ENCODE measurements around the gene LAMA3. TPM values are rescaled to one million over a fixed set of nuclear protein-coding genes. Genes with fewer than 3 reads are reported as not detected.

Gene LAMA3
- total and polyA plus RNA-seq, 4 donors = 0.26 to 3.9 (median 0.37) TPM

- no peak overlapping the region for H3K9ac ChIP-seq (ENCODE audit: low read depth in 1 of 2, low read length in 2 of 2)
- TF ChIP-seq FOXA2 (IDR thresholded peaks at IDR 0.05) = no peak
- TF ChIP-seq RXRA (IDR thresholded peaks at IDR 0.05) = no peak
- TF ChIP-seq FOXA1 (IDR thresholded peaks at IDR 0.05) = no peak
- no peak for TF ChIP-seq YY1 (IDR thresholded peaks at IDR 0.05)
- no peak for TF ChIP-seq EGR1 (IDR thresholded peaks at IDR 0.05; ENCODE audit: low read depth in 2 of 2)
- no peak for TF ChIP-seq JUND (IDR thresholded peaks at IDR 0.05)
- no peak for TF ChIP-seq REST (IDR thresholded peaks at IDR 0.05)
- TF ChIP-seq HNF4G (IDR thresholded peaks at IDR 0.05) = no peak
- no peak for TF ChIP-seq HNF4A (conservative IDR thresholded peaks at IDR 0.05)
- no peak for TF ChIP-seq ATF3 (IDR thresholded peaks at IDR 0.05)
- TF ChIP-seq MAX (IDR thresholded peaks at IDR 0.05) = no peak
- 63% methylated on average over 3 of the region's 3 CpGs for WGBS
- H3K9me3 ChIP-seq (ENCODE audit: control insufficient read depth in 4 of 4, low read length in 3 of 4) = no peaks in the 10 kb centered on the region
- H3K27me3 ChIP-seq (ENCODE audit: control insufficient read depth in 4 of 4, insufficient read depth in 4 of 4, low read length in 3 of 4) = no peaks in the 10 kb centered on the region
- no peak for DNase-seq (ENCODE audit: low spot score)
- H3K27ac ChIP-seq (ENCODE audit: low read depth in 1 of 2, low read length in 2 of 2) = no peak overlapping the region
- no peaks in the 10 kb centered on the region for H3K36me3 ChIP-seq (ENCODE audit: control insufficient read depth in 4 of 4, insufficient read depth in 3 of 4, low read depth in 1 of 4, low read length in 3 of 4)
- no peaks in the 10 kb centered on the region for H3K4me1 ChIP-seq (ENCODE audit: control insufficient read depth in 4 of 4, insufficient read depth in 4 of 4, low read length in 3 of 4)
- H3K4me3 ChIP-seq (ENCODE audit: low read depth in 1 of 3, low read length in 3 of 3) = no peak overlapping the region
Observed at GRCh38 chr18:23809415-23809814, 120.2 kb downstream of the LAMA3 start.

- 85% methylated on average over 3 of the region's 3 CpGs for WGBS
- H3K9me3 ChIP-seq (ENCODE audit: control insufficient read depth in 4 of 4, low read length in 3 of 4) = no peaks in the 10 kb centered on the region
Observed at GRCh38 chr18:23810396-23810795, 121.1 kb downstream of the LAMA3 start.

More at GRCh38 chr18:23810396-23810795, 121.1 kb downstream of the LAMA3 start:
- no peak for DNase-seq (ENCODE audit: low spot score)
- no peaks in the 10 kb centered on the region for H3K4me1 ChIP-seq (ENCODE audit: control insufficient read depth in 4 of 4, insufficient read depth in 4 of 4, low read length in 3 of 4)
- no peak overlapping the region for H3K4me3 ChIP-seq (ENCODE audit: low read depth in 1 of 3, low read length in 3 of 3)
- TF ChIP-seq SP1 (IDR thresholded peaks at IDR 0.05) = no peak
- TF ChIP-seq RAD21 (IDR thresholded peaks at IDR 0.05) = no peak
- no peak for TF ChIP-seq FOXA2 (IDR thresholded peaks at IDR 0.05)
- TF ChIP-seq YY1 (IDR thresholded peaks at IDR 0.05) = no peak
- no peak for TF ChIP-seq REST (IDR thresholded peaks at IDR 0.05)
- TF ChIP-seq MAX (IDR thresholded peaks at IDR 0.05) = no peak
- no peak for TF ChIP-seq ZBTB33 (IDR thresholded peaks at IDR 0.05)
- no peak for TF ChIP-seq RXRA (IDR thresholded peaks at IDR 0.05)
- TF ChIP-seq GABPA (IDR thresholded peaks at IDR 0.05 in 1 of 2, conservative IDR thresholded peaks at IDR 0.05 in 1 of 2) = no peak
- TF ChIP-seq HNF4G (IDR thresholded peaks at IDR 0.05) = no peak
- no peaks in the 10 kb centered on the region for H3K27me3 ChIP-seq (ENCODE audit: control insufficient read depth in 4 of 4, insufficient read depth in 4 of 4, low read length in 3 of 4)
- no peak overlapping the region for H3K27ac ChIP-seq (ENCODE audit: low read depth in 1 of 2, low read length in 2 of 2)
- no peaks in the 10 kb centered on the region for H3K36me3 ChIP-seq (ENCODE audit: control insufficient read depth in 4 of 4, insufficient read depth in 3 of 4, low read depth in 1 of 4, low read length in 3 of 4)
- no peak overlapping the region for H3K9ac ChIP-seq (ENCODE audit: low read depth in 1 of 2, low read length in 2 of 2)
